ENCODE results near the gene FGF16.
"Not testable (repeated sequence)": the region's sequence is repeated elsewhere in the genome, so short reads cannot be mapped to it uniquely, and the experiment has no call there.

The FGF16 gene

GRCh38 chrX:77447653-77448569 lies 722 bp downstream of the FGF16 start:
- DNase-seq, result no peak

DNA sequence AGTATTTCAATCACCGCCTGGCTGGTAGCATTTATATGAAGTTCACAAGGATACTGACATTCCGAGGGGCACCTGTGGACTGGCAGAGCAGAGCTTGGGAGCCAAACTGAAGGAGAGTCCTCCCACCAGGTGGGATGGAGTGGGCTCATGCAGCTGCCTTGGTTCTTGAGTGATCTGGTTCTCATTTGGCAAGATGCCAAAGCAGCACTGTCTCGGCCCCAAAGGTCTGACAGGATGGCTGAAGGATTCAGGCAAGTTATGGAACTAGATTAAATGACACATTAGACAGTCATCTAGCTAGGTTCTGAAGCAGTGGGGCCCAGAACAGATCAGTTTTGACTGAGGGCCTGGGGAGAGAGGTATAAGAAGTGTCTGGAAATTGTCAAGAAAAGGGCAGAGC lies 3.2 kb downstream of the FGF16 start:
- DNase-seq, result no peak

- no peak for DNase-seq
Measured at GRCh38 chrX:77450996-77451395, 3.8 kb downstream of the FGF16 start.

DNA sequence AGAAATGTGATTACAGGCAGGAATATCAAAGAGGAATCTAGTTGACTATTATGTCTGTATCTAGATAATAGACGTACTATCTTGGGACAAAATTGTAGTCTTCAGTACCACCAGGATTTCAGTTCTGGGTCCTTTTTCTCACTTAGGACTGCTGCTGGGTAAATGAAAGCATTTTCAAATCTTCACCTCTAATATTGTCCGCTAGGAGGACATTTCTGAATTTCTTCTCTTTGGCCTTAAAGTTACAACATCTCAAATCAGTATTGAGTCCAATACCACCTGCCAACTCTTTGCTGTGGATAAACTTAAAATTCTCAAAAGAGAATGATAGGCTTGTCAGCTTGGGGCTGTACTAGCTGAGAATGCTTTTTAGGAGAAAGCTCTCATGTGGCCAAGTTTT lies 6.0 kb downstream of the FGF16 start:
- no peak for DNase-seq

- DNase-seq, result no peak
Measured at GRCh38 chrX:77455437-77455836, 8.2 kb downstream of the FGF16 start.

GRCh38 chrX:77484045-77484444 lies 36.9 kb downstream of the FGF16 start:
- DNase-seq, result no peak

DNA sequence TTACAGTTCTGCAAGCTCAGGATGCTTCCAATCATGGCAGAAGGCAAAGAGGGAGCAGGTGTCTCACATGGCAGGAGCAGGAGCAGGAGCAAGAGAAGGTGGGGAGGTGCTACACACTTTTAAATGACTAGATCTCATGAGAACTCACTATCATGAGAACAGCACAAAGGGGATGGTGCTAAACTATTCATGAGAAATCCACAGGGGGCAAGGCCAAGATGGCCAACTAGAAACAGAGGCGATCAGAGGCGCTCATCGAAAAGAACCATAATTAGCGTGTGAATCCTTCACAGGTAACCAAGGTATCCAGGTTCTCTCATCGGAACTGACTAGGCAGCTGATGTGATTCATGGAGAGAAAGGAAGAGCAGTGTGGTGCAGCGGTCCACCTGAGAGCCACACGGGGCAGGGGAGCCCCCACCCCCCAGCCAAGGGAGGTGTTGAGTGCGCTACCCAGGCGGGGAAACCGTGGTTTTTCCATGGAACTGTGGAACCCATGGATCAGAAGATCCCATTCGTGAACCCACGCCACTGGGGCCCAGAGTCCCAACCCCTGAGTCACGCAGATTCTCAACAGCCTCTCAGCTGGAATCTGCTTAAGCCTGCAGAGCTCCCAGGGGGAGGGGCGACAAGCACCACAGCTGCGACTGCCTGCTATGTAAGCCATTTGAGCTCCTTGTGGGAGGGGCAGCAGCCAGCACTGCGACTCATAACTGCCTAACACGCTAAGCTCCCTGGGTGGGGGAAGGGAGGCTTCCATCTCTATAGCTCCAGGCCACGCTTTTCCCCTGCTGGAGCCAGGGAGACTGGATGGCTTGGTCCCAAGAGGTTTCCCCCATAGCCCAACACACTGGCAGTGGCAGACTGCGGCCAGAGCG lies 46.7 kb downstream of the FGF16 start:
- DNase-seq, result no peak

DNA sequence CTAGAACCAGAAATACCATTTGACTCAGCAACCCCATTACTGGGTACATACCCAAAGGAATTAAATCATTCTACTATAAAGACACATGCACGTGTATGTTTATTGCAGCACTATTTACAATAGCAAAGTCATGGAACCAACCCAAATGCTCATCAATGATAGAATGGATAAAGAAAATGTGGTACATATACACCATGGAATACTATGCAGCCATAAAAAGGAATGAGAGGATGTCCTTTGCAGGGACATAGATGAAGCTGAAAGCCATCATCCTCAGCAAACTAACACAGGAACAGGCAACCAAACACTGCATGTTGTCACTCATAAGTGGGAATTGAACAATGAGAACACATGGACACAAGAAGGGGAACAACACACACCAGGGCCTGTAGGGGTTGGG lies 53.0 kb downstream of the FGF16 start:
- not testable (repeated sequence) for DNase-seq

GRCh38 chrX:77502951-77503525 lies 55.8 kb downstream of the FGF16 start:
- DNase-seq, result no peak

DNA sequence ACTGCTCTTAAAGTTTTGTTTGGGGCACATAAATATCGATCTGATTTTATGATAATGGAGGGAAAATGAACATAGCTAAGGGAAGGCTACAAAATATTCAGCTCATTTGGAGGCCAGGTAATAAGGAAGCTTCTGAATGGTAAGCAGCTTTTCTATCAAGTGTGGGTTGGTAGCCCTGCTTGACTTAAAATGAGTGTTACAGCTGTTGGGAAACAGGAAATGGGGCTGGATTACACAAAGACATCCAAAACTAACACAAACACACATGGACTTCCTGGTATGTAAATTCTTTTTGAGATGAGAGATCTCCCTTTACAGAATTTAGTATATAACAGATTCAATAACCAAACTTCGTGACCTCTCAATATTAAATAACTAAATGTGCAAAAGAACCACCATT lies 58.0 kb downstream of the FGF16 start:
- DNase-seq, result no peak

Data from stimulated activated CD4-positive, alpha-beta T cell treated with anti-CD3 and anti-CD28 coated beads, Interleukin-4, amount 100 ng/mL, for 24 hours (primary cell).